Epithelial cell of esophagus (primary cell): ENCODE measurements around the gene S100B.

ENCODE experiments used
- DNase-seq: peaks from one replicate; pipeline ENCODE4 v3.0.0; 2010; ENCODE audit warnings: low read depth
- H3K4me3 ChIP-seq: 2 replicates; pipeline ENCODE4 v1.5.1; 2011; ENCODE audit warnings: mild to moderate bottlenecking, low read length, control low read depth
- TF ChIP-seq, protein P1 (sequence below): IDR thresholded peaks from 2 replicates; pipeline ENCODE4 v1.5.1; 2011; ENCODE audit warnings: low read depth, mild to moderate bottlenecking, low read length, control low read depth, inconsistent platforms; ENCODE audit not compliant: insufficient read depth; ENCODE audit errors: missing control alignments

Gene S100B

DNA sequence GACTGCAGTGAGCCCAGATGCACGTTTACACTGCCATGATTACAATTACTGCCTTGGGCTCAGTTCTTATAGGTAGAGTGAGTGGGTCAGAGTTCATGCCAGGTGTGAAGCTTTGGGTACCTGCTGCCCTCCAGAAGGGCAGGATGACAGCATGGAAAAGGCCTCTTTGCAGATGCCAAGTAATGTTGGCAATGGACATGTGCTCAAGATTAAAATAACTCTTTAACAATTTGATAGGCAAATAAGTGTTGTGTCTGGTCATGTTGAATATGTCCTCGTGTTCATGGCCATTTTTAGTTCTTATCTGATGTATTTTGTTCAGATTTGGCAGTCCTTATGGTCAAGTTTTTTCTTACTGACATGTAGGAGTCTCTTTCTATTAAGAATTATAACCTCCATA is 34.8 kb downstream of the S100B start:
- DNase-seq: no peak
- TF ChIP-seq, protein P1, sequence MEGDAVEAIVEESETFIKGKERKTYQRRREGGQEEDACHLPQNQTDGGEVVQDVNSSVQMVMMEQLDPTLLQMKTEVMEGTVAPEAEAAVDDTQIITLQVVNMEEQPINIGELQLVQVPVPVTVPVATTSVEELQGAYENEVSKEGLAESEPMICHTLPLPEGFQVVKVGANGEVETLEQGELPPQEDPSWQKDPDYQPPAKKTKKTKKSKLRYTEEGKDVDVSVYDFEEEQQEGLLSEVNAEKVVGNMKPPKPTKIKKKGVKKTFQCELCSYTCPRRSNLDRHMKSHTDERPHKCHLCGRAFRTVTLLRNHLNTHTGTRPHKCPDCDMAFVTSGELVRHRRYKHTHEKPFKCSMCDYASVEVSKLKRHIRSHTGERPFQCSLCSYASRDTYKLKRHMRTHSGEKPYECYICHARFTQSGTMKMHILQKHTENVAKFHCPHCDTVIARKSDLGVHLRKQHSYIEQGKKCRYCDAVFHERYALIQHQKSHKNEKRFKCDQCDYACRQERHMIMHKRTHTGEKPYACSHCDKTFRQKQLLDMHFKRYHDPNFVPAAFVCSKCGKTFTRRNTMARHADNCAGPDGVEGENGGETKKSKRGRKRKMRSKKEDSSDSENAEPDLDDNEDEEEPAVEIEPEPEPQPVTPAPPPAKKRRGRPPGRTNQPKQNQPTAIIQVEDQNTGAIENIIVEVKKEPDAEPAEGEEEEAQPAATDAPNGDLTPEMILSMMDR: no peak

DNA sequence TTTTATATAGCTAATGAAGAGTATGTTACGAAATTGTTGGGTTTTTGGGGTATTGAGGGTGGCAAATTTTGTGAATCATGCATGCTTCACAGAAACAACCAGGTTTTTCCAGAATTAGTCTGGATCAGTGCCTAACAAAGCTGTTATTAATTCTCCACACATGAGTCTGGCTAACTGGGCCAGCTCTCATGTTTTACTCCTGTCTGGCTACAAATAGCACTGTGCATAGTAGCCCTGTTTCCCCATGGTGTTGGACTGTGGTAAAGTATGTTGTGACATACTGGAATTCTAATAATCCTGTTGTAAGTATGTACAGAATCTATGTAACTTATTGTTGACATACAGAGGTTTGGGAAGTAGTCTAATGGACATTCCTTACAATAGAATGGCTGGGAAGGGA is 35.8 kb downstream of the S100B start:
- TF ChIP-seq, protein P1: no peak
- H3K4me3 ChIP-seq: no peak overlapping the region
- no peak for DNase-seq

More for the DNA sequence above, 34.8 kb downstream of the S100B start:
- H3K4me3 ChIP-seq: no peak overlapping the region

DNA sequence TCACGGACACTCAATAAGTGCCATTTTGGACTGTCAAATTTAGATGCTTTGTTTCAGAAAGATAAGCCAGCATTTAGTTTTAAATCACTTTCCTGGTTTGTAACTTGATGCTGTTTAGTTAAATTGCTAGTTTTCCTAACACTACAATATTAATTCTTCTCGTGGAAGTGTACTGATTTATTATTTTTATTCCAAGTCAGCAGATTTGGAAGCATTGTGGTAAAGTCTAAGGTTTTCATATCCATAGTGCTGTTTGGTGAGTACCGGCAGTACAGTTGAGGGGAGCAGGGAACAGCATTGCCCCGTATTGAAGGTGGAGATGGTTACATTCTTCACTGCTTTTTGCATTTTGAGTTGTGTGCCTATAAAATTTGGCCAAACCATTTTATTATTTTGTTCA is 36.3 kb downstream of the S100B start:
- TF ChIP-seq, protein P1: no peak
- H3K4me3 ChIP-seq: no peak overlapping the region
- DNase-seq: no peak

DNA sequence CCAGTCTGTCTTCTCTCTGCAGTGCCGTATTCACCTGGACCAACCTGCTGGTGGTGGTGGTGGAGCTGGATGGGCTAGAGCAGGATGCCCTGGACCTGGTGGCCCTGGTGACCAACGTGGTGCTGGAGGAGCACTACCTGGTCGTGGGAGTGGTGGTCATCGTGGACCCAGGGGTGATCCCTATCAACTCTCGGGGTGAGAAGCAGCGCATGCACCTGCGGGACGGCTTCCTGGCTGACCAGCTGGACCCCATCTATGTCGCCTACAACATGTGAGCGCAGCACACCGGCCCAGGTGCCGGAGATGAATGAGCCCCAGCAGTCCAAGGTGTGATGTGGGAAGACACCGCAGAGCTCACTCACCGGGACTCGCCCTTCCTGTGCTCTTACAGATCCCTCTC is 37.5 kb downstream of the S100B start:
- TF ChIP-seq, protein P1: no peak
- H3K4me3 ChIP-seq: no peak overlapping the region
- DNase-seq: no peak

DNA sequence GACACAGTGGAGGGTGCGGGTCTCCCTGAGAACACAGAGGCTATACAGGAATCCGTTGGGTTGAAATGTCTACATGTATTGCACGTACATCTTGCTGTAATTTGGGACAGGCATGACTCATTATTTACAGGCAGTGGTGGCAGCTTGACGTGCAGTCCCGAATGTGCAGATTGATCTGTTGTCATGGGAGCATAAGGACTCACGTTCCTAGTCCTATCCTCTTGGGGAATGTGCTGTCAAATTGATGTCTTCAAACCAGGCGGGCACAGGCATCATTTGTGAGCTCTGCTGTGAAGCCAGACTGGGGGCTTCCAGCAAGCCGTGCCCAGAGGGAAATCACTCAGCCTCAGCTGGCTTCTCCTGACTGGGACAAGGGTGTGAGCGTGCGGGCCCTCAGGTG is 40.5 kb downstream of the S100B start:
- DNase-seq: no peak
- H3K4me3 ChIP-seq: no peak overlapping the region
- TF ChIP-seq, protein P1: no peak

DNA sequence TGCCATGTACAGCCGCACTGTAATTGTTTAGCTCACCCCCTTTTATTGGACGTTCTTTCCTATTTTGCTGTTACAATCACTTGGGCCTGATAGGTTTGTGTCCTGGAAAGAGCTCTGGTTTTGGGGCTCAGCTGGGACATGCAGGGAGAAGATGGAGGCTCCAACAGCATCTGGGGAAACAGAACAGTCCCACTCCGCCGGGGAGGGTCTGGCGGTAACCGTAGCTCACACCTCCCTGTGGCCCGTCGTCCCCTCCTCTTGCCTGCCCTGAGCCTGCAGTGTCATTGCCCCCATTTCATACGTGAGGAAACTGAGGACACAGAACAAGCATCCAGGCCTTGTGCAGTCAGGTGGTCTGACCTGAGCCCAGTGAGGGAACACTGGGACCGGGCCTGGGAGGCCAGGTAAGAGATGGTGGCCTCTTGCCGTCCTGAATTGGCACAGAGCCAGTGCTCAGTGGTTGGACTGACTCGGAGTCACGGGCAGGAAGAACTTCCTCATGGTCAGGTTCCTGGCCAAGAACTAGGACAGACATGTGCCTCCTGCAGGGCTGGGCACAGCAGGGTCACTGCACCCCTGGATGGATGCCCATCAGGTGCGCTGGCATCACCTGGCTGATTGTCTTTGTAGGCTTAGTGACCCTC is 41.8 kb downstream of the S100B start:
- DNase-seq: no peak
- no peak overlapping the region for H3K4me3 ChIP-seq
- TF ChIP-seq, protein P1: no peak

DNA sequence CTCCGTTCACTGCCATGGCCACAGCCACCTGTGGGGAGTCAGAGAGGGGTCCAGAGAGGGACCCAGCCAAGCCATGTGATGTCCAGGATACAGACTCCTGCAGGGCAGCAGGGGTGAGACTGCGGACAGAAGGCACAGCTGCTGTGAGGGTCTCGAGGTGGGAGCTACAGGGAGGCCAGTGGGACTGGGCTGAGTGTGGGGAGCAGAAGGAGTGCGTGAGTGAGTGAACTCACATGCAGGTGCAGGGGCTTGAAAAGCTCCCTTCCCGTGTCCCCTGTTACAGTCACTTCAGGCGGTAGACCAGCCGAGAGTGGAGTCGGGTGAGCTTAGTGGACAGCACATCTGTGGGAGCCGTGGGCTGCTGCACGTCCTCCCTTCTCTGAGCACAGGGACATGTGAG is 42.4 kb downstream of the S100B start:
- TF ChIP-seq, protein P1: no peak
- H3K4me3 ChIP-seq: no peak overlapping the region
- DNase-seq: no peak
